BE2C (cell line): ENCODE measurements around the gene RICTOR.
"Not testable (repeated sequence)": the region's sequence is repeated elsewhere in the genome, so short reads cannot be mapped to it uniquely, and the experiment has no call there.

Experiments used
- DNase-seq: peaks from one replicate; pipeline ENCODE4 v3.0.0-alpha.2; 2020
- H3K27me3 ChIP-seq: fragments of 250-450 bp; sonication (Bioruptor Pico); 2 replicates; pipeline ENCODE4 v1.5.1; 2020; ENCODE audit warnings: mild to moderate bottlenecking
- H3K36me3 ChIP-seq: fragments of 250-450 bp; sonication (Bioruptor Pico); 2 replicates; pipeline ENCODE4 v1.5.1; 2020; ENCODE audit warnings: mild to moderate bottlenecking
- H3K4me1 ChIP-seq: fragments of 250-450 bp; sonication (Bioruptor Pico); 2 replicates; pipeline ENCODE4 v1.5.1; 2020
- H3K4me3 ChIP-seq: 2 replicates; pipeline ENCODE4 v1.5.1; 2011; ENCODE audit warnings: low read depth, low read length
- H3K9me3 ChIP-seq: fragments of 250-450 bp; sonication (Bioruptor Pico); 2 replicates; pipeline ENCODE4 v1.5.1; 2020
- TF ChIP-seq, protein P1 (sequence below): IDR thresholded peaks from 2 replicates; pipeline ENCODE4 v1.5.1; 2012; ENCODE audit warnings: mild to moderate bottlenecking, low read depth, low read length

The RICTOR gene

DNA sequence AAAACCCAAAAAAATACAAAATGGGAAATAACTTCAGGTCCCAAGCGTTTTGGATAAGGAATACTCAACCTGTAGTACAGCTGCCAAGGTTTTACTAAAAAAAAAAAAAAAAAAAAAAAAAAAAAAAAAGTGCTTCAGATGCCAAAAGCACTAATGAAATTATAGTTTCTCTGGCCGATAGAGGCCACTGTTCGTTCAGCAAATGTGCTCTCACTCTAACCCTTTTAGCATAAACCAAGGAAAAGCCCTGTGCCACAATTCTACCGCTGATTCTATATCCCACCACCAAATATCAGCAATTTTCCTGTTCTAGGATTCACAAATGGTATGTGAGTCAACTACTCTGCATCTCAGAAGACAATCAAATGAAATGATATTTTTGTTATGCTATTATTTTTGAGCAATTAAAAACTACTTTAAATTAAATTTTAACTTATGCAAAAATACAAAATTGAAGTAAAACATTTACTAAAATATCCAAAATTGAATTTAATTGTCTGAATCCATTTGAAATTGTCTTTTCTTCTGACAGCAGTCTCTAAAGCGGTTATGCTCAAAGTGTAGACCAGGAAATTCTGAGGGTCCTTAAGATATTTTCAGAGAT lies 79.8 kb downstream of the RICTOR start:
- Histone ChIP-seq H3K4me1 (peaks cover 4% of the 10 kb centered on the region; the same call in 1 of the 2 replicates), H3K36me3 (peaks cover 6% of the 10 kb centered on the region), H3K4me3 (no peak overlapping the region), H3K9me3 (no peaks in the 10 kb centered on the region; the same call in 1 of the 2 replicates), H3K27me3 (no peaks in the 10 kb centered on the region)
- TF ChIP-seq, protein P1, sequence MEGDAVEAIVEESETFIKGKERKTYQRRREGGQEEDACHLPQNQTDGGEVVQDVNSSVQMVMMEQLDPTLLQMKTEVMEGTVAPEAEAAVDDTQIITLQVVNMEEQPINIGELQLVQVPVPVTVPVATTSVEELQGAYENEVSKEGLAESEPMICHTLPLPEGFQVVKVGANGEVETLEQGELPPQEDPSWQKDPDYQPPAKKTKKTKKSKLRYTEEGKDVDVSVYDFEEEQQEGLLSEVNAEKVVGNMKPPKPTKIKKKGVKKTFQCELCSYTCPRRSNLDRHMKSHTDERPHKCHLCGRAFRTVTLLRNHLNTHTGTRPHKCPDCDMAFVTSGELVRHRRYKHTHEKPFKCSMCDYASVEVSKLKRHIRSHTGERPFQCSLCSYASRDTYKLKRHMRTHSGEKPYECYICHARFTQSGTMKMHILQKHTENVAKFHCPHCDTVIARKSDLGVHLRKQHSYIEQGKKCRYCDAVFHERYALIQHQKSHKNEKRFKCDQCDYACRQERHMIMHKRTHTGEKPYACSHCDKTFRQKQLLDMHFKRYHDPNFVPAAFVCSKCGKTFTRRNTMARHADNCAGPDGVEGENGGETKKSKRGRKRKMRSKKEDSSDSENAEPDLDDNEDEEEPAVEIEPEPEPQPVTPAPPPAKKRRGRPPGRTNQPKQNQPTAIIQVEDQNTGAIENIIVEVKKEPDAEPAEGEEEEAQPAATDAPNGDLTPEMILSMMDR, result peak; percentile 64
- peak; percentile 60 for DNase-seq

DNA sequence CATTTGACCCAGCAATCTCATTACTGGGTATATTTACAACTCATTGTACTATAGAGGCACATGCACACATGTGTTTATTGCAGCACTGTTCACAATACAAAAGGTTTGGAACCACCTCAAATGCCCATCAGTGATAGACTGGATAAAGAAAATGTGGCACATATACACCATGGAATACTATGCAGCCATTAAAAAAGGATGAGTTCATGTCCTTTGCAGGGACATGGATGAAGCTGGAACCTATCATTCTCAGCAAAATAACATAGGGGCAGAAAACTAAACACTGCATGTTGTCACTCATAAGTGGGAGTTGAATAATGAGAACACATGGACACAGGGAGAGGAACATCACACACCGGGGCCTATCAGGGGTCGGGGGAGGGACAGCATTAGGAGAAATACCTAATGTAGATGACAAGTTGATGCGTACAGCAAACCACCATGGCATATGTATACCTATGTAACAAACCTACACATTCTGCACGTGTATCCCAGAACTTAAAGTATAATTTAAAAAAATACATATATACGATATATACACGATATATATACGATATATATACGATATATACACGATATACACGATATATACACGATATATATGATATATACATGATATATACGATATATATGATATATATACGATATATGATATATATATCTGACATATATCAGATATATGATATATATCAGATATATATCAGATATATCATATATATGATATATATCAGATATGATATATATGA lies 84.1 kb downstream of the RICTOR start:
- not testable (repeated sequence) for H3K27me3 ChIP-seq, H3K36me3 ChIP-seq, H3K9me3 ChIP-seq, DNase-seq, H3K4me1 ChIP-seq, H3K4me3 ChIP-seq

DNA sequence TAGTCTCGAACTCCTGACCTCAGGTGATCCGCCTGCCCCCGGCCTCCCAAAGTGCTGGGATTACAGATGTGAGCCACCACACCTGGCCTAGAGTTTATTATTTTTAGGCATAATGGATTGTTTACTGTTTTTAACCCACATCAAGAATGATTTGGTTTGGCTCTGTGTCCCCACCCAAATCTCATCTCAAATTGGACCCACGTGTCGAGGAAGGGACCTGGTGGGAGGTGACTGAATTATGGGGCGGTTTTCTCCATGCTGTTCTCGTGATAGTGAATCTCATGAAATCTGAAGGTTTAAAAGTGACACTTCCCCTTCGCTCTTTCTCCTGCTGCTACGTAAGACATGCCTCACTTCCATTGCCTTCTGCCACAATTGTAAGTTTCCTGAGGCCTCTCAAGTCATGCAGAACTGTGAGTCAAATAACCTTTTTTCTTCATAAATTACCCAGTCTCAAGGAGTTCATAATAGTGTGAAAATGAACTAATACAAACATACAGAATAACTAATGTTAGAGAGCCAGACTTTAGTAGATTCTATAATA lies 88.2 kb downstream of the RICTOR start:
- peaks cover 10% of the 10 kb centered on the region for H3K36me3 ChIP-seq
- H3K4me3 ChIP-seq, result no peak overlapping the region
- no peaks in the 10 kb centered on the region for H3K27me3 ChIP-seq
- no peaks in the 10 kb centered on the region for H3K4me1 ChIP-seq
- no peak for DNase-seq
- H3K9me3 ChIP-seq, result no peaks in the 10 kb centered on the region; the same call in 1 of the 2 replicates
- TF ChIP-seq, protein P1, result no peak

DNA sequence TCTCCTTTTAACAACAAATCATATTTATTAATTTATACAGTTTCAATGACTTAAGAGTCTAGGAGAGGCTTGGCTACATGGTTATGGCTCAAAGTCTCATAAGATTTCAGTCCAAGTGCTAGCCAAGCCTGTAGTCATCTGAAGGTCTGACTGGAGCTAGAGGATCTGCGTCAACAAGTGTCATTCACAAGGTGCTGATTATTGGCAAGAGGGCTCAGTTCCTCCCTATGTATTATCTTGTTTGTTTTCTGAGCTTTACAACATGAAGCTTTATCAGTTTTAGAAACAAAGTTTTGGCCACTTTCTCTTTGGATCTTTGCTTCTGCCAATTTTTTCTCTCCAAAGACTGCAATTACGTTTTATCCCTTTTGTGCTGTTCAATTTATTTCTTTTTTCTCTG lies 94.7 kb downstream of the RICTOR start:
- TF ChIP-seq, protein P1, result no peak
- Histone ChIP-seq H3K4me3 (no peak overlapping the region), H3K27me3 (no peaks in the 10 kb centered on the region), H3K36me3 (peaks cover 3% of the 10 kb centered on the region; the same call in 1 of the 2 replicates), H3K4me1 (no peaks in the 10 kb centered on the region), H3K9me3 (no peaks in the 10 kb centered on the region)
- no peak for DNase-seq

DNA sequence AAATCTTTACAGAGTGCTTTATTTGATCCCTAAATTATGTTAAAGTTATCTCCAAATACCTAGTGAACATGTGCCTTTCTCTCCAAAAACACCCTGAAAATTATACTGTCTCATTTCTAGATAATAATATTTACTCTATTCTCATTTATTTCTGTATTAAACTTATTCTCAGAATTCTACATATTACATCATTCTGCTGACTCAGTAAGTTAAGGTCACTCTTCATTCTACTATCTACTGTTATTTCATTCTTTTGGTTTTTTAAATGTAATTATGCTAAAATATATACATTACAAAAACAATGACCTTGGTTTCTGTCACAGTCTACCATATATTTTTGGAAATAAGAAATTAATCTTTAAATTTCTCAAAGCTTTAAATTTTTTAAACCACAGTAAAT lies 96.2 kb downstream of the RICTOR start:
- Histone ChIP-seq H3K4me1 (no peaks in the 10 kb centered on the region), H3K36me3 (peaks cover 6% of the 10 kb centered on the region; the same call in 1 of the 2 replicates), H3K27me3 (no peaks in the 10 kb centered on the region), H3K9me3 (no peaks in the 10 kb centered on the region), H3K4me3 (no peak overlapping the region)
- DNase-seq, result no peak
- TF ChIP-seq, protein P1, result no peak

DNA sequence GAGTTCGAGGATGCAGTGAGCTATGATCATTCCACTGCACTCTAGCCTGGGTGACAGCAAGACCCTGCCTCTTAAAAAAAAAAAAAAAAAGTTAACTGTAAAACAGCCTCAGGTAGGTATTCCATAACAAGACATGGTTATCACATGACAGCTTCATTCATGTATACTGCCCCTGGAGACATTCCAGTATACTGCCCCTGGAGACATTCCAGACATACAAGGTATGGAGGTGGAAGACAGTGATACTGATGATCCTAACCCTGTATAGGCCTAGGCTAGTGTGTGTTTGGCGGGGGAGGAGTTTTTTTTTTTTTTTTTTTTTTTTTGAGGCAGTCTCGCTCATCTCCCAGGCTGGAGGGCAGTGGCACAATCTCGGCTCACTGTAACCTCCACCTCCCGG lies 105.5 kb downstream of the RICTOR start:
- Histone ChIP-seq H3K27me3 (no peaks in the 10 kb centered on the region), H3K4me1 (no peaks in the 10 kb centered on the region), H3K9me3 (no peaks in the 10 kb centered on the region), H3K4me3 (no peak overlapping the region), H3K36me3 (peaks cover 8% of the 10 kb centered on the region)
- TF ChIP-seq, protein P1, result no peak
- DNase-seq, result no peak
